ENCODE results near the gene FAM168B.

Gene FAM168B

DNA sequence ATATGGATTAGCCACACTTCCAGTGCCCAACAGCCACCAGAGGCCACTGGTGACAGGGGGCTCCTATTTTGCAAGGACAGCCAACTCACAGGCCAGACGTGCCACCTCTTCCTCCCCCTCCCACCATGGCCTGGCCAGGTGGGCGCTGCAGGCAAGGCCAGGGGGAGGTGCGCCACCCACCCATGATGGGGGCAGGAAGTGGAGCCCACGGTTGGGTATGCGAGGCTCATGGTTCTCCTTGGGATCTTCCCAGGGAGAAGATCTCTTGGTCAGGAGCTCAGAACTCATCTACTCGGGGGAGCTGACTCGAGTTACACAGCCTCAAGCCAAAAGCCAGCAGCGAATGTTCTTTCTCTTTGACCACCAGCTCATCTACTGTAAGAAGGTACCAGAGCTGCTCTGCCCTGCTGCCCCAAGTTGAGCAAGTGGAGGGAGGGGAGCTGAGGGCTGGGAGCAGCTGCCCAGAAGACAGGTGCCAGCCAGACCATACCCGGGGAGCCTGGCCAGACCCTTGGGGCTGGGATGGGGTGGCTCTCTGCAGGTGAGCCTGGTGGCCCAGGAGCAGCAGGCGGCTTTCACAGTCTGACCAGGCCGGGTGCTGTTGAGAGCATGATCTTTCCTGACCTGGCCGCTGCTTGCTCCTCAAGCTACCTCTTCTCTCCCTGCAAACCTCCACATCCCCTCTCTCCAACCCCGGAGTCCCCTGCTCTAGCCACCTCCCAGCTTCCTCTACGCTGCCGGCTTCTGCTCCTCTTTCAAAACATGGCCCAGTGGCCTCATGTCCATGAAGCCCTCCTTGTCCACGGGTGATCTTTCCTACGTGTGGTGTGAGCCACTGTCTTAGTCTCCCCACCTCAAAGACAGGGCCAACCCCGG, 49.8 kb downstream of the FAM168B start:
- H3K4me3 ChIP-seq (ENCODE audit: low read length), result no peak overlapping the region
- 92% methylated on average over 18 of the region's 18 CpGs for WGBS
- no peaks in the 10 kb centered on the region for H3K4me1 ChIP-seq (ENCODE audit: insufficient read depth, low read length)
- H3K9ac ChIP-seq (ENCODE audit: low read depth, low read length), result no peak overlapping the region
- H3K27ac ChIP-seq (ENCODE audit: low read depth, low read length), result no peak overlapping the region
- H3K27me3 ChIP-seq (ENCODE audit: insufficient read depth, low read length), result no peaks in the 10 kb centered on the region
- peaks cover 31% of the 10 kb centered on the region for H3K36me3 ChIP-seq (ENCODE audit: insufficient read depth, low read length)
- H3K9me3 ChIP-seq (ENCODE audit: insufficient read depth, low read depth, low read length), result no peaks in the 10 kb centered on the region

DNA sequence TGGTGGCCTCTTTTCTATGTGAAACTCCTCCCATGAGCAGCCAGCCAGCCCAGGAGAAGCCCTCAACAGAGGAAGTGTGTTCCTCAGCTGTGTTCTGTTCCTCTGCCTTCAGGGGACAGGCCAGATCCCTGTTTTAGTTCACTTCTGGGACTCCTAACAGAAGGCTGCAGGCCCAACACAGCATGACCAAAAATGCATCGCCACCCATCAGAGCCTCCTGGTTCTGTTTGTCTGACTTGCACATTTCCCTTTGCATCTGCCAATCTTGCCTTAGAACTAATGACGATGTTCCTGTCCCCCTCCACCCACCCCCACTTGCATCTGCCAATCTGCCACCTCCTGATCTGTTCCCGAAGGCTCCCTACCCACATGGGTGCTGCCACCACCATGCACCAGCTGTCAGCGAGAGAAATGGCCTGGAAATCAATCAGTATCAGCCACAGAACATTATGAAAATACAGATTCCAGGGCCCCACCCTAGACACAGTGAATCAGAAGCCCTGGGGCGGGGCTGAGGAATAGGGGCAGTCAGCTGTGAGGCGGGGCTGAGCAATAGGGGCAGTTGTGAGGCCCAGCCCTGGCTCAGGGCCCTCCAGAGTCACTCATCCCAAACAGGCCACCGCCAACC, 51.0 kb downstream of the FAM168B start:
- Histone ChIP-seq H3K27me3 (ENCODE audit: insufficient read depth, low read length) (no peaks in the 10 kb centered on the region; the same call in 1 of the 2 replicates), H3K36me3 (ENCODE audit: insufficient read depth, low read length) (peaks cover 20% of the 10 kb centered on the region), H3K9me3 (ENCODE audit: insufficient read depth, low read depth, low read length) (no peaks in the 10 kb centered on the region), H3K4me3 (ENCODE audit: low read length) (no peak overlapping the region), H3K9ac (ENCODE audit: low read depth, low read length) (no peak overlapping the region), H3K27ac (ENCODE audit: low read depth, low read length) (no peak overlapping the region), H3K4me1 (ENCODE audit: insufficient read depth, low read length) (no peaks in the 10 kb centered on the region)
- WGBS, result 93% methylated on average over 7 of the region's 7 CpGs

DNA sequence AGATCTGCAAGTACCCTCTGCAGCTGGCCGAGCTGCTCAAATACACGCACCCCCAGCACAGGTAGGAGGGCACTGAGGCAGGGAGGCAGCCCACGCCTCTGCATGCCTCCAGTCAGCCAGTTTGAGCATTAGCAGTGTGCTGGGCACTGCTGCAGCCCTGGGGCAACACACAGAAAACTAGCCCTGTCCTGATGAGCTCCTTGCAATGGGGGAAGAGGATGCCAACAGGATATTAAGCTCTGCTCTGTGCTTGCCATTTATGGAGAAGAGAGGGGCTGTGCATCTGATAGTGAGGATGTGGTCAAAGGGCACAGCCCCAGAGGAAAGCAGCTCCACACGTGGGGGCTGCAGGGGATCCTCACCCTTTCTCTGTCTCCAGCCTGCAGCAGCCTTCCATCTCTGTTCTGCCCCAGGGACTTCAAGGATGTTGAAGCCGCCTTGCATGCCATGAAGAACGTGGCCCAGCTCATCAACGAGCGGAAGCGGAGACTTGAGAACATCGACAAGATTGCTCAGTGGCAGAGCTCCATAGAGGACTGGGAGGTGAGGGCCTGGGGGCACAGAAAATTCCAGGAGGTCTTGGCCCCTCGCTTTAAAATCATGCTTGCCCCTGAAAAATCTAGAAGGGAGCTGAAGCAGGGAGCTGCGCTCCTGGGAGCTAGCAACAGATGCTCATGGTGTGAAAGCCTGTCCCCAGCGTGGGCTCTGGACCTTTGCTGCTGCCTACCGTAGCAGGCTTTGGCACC, 51.7 kb downstream of the FAM168B start:
- Histone ChIP-seq H3K4me1 (ENCODE audit: insufficient read depth, low read length) (no peaks in the 10 kb centered on the region), H3K9ac (ENCODE audit: low read depth, low read length) (no peak overlapping the region), H3K27ac (ENCODE audit: low read depth, low read length) (no peak overlapping the region), H3K36me3 (ENCODE audit: insufficient read depth, low read length) (peaks cover 13% of the 10 kb centered on the region), H3K4me3 (ENCODE audit: low read length) (no peak overlapping the region), H3K27me3 (ENCODE audit: insufficient read depth, low read length) (peaks cover 3% of the 10 kb centered on the region), H3K9me3 (ENCODE audit: insufficient read depth, low read depth, low read length) (no peaks in the 10 kb centered on the region)
- WGBS, result 89% methylated on average over 14 of the region's 14 CpGs

DNA sequence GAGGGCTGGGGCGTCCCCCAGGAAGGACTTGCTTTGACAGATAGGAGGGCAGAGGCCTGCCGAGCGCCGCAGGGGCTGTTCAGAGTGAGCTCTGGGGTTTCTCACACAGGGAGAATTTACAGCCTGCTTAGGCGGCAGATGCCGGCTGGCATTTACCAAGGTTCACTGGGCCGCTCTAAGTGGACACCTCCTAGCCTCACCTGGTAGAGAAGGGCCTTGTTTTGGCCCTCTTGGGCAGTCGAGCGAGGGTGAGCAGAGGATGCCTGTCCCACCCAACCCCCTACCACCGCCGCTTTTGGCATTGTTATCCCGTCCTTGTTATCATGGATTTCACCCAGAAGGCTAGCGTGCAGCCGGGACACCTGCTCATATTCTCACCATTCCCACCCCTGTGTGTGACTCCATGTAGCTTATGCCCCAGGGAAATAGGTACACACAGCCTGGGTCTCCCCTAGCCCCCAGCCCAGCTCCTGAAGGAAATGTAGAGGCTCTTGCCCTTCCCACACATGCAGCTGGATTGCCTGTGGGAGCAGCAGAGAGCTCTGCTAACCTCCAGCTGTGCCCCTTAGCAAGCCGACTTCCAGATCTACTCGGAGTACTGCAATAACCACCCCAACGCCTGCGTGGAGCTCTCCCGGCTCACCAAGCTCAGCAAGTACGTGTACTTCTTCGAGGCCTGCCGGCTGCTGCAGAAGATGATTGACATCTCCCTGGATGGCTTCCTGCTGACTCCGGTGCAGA, 52.4 kb downstream of the FAM168B start:
- H3K36me3 ChIP-seq (ENCODE audit: insufficient read depth, low read length), result peaks cover 10% of the 10 kb centered on the region; the same call in 1 of the 2 replicates

DNA sequence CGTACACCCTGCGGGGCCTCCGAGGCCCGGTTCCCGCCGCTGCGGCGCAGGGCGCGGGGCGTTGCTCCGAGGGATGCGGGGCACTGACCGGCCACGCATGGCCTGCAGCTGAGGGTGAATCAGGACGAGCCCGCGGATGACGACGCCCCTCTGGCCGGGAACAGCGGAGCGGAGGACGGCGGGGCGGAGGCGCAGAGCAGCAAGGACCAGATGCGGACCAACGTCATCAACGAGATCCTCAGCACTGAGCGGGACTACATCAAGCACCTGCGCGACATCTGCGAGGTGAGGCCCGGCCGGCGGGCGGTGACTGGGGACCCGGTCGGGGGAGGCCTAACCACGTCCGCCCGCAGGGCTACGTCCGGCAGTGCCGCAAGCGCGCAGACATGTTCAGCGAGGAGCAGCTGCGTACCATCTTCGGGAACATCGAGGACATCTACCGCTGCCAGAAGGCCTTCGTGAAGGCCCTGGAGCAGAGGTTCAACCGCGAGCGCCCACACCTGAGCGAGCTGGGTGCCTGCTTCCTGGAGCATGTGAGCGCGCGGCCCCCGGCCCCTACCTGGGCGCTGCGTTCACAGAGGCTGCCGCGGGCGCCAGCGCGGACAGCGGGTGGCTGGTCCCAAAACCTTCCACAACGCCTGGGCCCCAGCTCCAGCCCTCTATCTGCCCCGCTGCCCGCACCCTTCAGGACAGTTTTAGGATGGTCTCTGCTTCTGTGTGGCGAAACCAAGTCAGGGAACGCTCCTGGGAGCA, 53.2 kb downstream of the FAM168B start:
- Histone ChIP-seq H3K36me3 (ENCODE audit: insufficient read depth, low read length) (peaks cover 10% of the 10 kb centered on the region; the same call in 1 of the 2 replicates), H3K9ac (ENCODE audit: low read depth, low read length) (no peak overlapping the region), H3K4me3 (ENCODE audit: low read length) (no peak overlapping the region), H3K27me3 (ENCODE audit: insufficient read depth, low read length) (peaks cover 16% of the 10 kb centered on the region), H3K4me1 (ENCODE audit: insufficient read depth, low read length) (no peaks in the 10 kb centered on the region), H3K9me3 (ENCODE audit: insufficient read depth, low read depth, low read length) (no peaks in the 10 kb centered on the region), H3K27ac (ENCODE audit: low read depth, low read length) (no peak overlapping the region)
- WGBS, result 96% methylated on average over 75 of the region's 75 CpGs

More for the DNA sequence above, 52.4 kb downstream of the FAM168B start:
- Histone ChIP-seq H3K9ac (ENCODE audit: low read depth, low read length) (no peak overlapping the region), H3K4me3 (ENCODE audit: low read length) (no peak overlapping the region), H3K27me3 (ENCODE audit: insufficient read depth, low read length) (peaks cover 9% of the 10 kb centered on the region), H3K9me3 (ENCODE audit: insufficient read depth, low read depth, low read length) (no peaks in the 10 kb centered on the region), H3K27ac (ENCODE audit: low read depth, low read length) (no peak overlapping the region), H3K4me1 (ENCODE audit: insufficient read depth, low read length) (no peaks in the 10 kb centered on the region)
- 85% methylated on average over 23 of the region's 23 CpGs for WGBS

DNA sequence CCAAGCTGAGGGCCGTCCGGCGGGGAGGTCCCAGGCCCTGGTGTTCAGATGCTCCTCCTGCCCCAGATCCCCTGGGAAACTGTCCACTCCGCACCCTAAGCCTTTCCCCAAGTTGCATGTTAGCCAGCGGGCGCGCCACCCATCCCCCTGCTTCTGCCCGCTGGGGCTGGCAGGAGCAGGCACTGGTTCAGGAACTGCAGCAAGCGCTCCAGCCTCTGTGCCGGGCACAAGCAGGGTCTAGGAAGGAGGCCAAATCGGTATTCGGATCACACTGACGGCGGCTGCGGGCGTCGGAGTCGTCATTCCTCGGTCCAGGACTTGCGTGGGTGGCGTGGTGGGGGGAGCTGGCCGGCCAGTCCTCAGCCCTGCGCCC, 53.7 kb downstream of the FAM168B start:
- Histone ChIP-seq H3K4me1 (ENCODE audit: insufficient read depth, low read length) (no peaks in the 10 kb centered on the region), H3K36me3 (ENCODE audit: insufficient read depth, low read length) (peaks cover 10% of the 10 kb centered on the region; the same call in 1 of the 2 replicates), H3K4me3 (ENCODE audit: low read length) (no peak overlapping the region), H3K27me3 (ENCODE audit: insufficient read depth, low read length) (peaks cover 19% of the 10 kb centered on the region), H3K27ac (ENCODE audit: low read depth, low read length) (no peak overlapping the region), H3K9ac (ENCODE audit: low read depth, low read length) (no peak overlapping the region), H3K9me3 (ENCODE audit: insufficient read depth, low read depth, low read length) (no peaks in the 10 kb centered on the region)
- WGBS, result 97% methylated on average over 23 of the region's 23 CpGs

DNA sequence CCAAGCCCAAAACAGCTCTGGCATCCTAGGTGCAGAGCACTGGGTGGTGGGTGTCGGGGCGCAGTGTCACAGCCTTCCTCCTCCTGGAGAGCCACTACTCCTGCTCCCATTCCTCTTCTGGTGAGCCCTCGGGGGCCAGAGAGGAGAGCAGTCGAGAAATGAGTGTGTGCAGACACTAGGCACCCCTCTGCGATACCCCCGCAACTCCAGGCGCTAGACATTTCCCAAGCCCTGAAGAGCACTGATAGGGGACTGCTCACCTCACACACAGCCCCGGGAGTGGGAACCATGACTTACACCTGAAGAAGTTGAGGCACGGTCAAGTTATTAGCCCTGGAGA, 54.2 kb downstream of the FAM168B start:
- WGBS, result 98% methylated on average over 9 of the region's 9 CpGs
- Histone ChIP-seq H3K27ac (ENCODE audit: low read depth, low read length) (no peak overlapping the region), H3K4me1 (ENCODE audit: insufficient read depth, low read length) (no peaks in the 10 kb centered on the region), H3K9me3 (ENCODE audit: insufficient read depth, low read depth, low read length) (no peaks in the 10 kb centered on the region), H3K27me3 (ENCODE audit: insufficient read depth, low read length) (peaks cover 24% of the 10 kb centered on the region), H3K36me3 (ENCODE audit: insufficient read depth, low read length) (peaks cover 10% of the 10 kb centered on the region; the same call in 1 of the 2 replicates), H3K4me3 (ENCODE audit: low read length) (no peak overlapping the region), H3K9ac (ENCODE audit: low read depth, low read length) (no peak overlapping the region)

DNA sequence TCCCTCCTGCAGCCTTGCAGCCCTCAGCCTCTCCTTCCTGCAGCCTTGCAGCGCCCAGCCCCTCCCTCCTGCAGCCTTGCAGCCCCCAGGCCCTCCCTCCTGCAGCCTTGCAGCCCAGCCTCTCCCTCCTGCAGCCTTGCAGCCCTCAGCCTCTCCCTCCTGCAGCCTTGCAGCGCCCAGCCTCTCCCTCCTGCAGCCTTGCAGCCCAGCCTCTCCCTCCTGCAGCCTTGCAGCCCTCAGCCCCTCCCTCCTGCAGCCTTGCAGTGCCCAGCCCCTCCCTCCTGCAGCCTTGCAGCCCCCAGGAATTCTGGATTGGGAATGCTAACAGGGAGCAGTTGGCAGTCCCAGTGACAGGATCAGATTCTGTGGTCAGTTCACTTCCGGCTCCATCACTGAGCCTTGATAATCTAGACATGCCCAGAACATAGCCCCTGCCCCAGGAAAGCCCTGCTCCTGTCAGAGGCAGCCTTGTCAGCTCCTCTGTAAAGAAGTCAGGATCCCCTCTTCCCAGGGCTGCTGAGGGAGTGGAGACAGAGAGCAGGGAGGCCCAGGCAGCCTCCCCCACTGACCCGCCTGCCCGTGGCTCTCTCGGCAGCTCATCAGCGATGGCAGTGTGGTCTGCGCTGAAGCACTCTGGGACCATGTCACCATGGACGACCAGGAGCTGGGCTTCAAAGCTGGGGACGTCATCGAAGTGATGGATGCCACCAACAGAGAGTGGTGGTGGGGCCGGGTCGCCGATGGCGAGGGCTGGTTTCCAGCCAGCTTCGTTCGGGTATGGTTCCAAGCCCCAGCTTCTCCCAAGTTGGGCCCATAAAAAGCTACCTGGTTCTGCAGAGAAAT, 54.8 kb downstream of the FAM168B start:
- WGBS, result 93% methylated on average over 17 of the region's 17 CpGs
- Histone ChIP-seq H3K27ac (ENCODE audit: low read depth, low read length) (no peak overlapping the region), H3K4me3 (ENCODE audit: low read length) (no peak overlapping the region), H3K9me3 (ENCODE audit: insufficient read depth, low read depth, low read length) (no peaks in the 10 kb centered on the region), H3K4me1 (ENCODE audit: insufficient read depth, low read length) (no peaks in the 10 kb centered on the region), H3K9ac (ENCODE audit: low read depth, low read length) (no peak overlapping the region), H3K36me3 (ENCODE audit: insufficient read depth, low read length) (peaks cover 10% of the 10 kb centered on the region; the same call in 1 of the 2 replicates), H3K27me3 (ENCODE audit: insufficient read depth, low read length) (peaks cover 30% of the 10 kb centered on the region)

DNA sequence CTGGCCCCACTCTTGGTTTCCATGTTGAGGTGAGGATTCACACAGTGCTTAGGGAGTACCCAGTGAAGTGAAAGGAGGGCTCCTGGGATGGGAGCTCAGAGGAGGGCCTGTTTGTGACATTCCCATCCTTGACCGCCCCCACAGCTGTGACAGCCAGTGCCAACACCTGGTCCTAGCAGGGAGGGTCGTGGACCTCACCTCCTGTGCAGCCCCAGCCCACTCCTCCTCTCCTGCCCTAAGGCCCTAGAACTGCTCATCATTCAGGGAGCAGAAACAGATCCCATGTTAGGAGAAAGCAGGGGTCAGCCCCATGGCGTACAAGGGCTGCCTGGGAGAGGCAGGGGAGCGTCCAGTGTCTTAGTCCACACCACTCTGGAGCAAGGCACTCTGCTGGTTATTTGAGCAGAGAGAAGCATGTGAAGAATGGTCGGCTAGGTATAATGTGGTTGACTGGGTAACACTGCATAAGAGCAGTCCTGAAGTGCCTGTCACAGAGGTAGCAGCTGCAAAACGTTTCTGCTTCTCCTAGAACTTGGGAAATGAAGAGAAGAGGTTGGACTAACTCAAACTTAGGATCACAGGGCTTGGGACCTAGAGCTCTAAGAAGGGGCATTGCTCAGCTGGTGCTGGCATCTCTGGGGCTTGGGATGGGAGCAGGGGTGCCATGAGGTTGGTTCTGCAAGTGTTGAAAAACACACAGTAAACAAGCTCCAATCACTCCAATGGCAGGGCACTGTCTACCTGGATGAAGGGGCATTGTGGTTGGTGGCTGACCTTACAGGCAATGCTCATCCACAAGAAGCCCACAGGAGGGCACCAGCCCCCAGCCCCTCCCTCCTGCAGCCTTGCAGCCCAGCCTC, 55.6 kb downstream of the FAM168B start:
- WGBS, result 86% methylated on average over 6 of the region's 6 CpGs
- Histone ChIP-seq H3K4me3 (ENCODE audit: low read length) (no peak overlapping the region), H3K4me1 (ENCODE audit: insufficient read depth, low read length) (no peaks in the 10 kb centered on the region), H3K9ac (ENCODE audit: low read depth, low read length) (no peak overlapping the region), H3K27ac (ENCODE audit: low read depth, low read length) (no peak overlapping the region), H3K9me3 (ENCODE audit: insufficient read depth, low read depth, low read length) (no peaks in the 10 kb centered on the region), H3K27me3 (ENCODE audit: insufficient read depth, low read length) (peaks cover 35% of the 10 kb centered on the region), H3K36me3 (ENCODE audit: insufficient read depth, low read length) (peaks cover 10% of the 10 kb centered on the region; the same call in 1 of the 2 replicates)

Data from HUES64 (cell line).